ENCODE measurements around the gene ASB15.

The ASB15 gene

DNA sequence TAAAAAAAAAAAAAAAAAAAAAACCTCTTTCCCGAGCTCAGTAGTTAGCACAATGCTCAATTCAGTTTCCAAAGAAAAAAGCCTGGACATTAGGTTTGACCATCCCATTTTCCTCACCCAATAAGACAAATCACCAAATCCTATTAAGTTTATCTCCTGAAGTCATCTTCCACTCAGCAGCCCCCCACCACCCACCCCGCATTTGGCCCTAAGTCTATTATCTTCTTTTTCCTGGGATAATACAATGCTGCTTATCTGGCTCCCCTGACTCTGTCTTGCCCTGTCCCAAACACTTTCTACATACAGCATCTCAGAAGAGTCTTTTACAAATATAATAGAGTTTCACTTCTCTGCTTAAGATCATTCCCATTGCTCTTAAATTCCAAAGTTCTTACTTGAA lies 36.3 kb downstream of the ASB15 start:
- no peak for DNase-seq

DNA sequence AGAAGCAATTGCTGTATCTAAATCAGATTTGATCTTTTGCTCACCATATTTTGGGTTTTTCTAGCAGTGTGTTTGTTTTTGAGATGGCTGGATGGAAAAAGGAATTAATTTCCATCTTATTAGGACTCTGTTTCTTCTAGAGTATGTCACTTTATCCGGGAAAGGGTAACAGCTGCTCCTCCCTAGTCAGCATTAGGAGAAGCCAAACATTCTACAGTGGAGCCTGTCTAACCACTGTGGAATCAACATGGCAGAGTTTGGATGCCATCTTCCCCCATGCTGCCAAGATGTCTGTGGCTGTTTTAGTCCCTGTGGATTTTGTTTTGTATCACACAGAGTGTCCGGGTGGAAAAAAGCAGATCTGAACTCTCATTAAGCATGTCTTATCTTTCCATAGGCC lies 38.0 kb downstream of the ASB15 start:
- no peak for DNase-seq

DNA sequence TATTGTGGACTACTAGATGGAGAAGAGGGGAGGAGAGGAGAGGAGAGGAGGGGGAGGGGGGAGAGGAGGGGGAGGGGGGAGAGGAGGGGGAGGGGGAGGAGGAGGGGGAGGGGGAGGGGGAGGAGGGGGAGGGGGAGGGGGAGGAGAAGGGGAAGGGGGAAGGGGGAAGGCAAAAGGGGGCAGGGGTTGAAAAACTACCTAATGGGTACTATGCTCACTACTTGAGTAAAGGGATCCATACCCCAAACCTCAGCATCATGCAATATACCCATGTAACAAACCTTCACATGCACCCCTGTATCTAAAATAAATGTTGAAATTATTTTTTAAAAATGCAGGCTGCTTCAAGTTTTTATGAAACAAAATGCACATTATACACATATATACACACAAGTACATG lies 39.0 kb downstream of the ASB15 start:
- DNase-seq, result no peak

DNA sequence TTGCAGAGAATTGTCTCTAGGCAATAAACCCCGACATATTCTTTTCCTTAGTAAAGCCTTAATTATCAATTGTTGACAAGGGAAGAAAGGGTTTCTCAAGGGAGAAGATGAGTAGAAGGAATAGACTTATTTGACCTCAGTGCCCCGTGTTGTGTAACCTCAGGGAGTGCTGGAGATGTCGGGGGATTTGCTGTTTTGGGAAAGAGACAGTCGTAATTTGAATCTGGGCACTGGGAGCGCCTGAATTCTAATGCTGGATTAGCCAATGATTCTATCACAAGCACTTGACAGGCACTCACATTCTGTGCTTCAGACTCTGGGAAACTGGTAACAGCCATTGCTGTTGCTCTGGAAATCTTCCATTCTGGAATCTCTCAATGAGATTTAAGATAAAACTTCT lies 40.3 kb downstream of the ASB15 start:
- no peak for DNase-seq

DNA sequence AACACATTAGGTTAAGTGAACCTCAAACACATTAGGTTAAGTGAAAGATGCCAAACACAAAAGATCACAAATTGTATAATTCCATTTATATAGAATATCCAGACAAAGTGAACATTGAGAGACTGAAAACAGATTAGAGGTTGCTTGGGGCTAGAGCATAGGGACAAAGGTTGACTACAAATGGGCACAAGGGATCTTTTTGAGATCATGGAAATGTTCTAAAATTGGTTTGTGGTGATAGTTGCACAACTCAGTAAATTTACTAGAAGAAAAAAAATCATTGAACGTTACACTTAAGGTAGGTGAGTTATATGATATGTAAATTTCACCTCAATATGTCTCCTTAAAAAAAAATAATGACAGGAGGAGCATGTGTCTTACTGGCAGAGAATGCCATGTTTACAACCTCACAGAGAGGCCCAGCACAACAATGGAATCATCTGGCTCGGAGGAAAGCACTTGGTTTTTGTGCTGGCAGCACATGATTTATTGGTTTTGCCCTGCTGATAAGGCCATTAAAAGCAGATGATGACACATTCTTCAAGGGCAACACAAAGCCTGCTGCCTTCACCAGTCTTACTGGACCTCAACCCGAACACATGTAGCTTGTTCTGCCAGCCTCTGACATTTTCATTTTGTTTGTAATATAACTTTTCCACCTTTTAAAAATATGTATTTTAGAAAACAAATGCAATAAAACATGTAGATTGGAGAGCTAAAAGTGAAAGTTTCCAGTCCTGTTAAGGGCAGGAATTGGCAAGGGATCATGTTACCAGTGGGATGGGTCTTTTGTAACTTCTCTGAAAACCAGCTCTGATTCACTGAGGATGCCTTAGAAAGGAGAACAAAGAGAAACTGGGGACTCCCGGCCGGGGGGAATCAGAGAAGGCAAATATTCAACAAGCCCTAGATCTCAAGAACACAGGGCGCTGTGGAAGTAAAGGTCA lies 42.1 kb downstream of the ASB15 start:
- DNase-seq, result no peak

GRCh38 chr7:123645516-123645915 lies 43.9 kb downstream of the ASB15 start:
- no peak for DNase-seq

GRCh38 chr7:123647106-123647730 lies 45.6 kb downstream of the ASB15 start:
- no peak for DNase-seq

- no peak for DNase-seq
Observed at GRCh38 chr7:123649964-123650363, 48.3 kb downstream of the ASB15 start.

DNA sequence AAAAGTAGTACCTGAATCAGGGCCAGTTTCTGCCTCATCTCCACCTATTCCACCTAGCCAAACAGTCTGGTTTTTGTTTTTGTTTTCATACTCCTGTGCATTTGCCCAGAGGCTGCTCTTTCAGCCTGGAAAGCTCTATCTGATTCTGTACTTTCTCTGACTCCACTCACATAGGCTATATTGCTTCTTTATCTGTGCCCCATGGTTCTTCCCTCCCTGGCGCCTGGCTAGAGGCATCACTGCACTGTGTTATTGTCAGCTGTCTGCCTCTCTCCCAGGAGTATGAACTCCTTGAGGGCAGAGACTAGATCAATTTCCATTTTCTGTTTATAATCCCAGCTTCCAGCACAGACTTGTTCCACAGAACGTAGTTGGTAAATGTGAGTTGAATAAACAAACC lies 49.0 kb downstream of the ASB15 start:
- DNase-seq, result no peak

DNA sequence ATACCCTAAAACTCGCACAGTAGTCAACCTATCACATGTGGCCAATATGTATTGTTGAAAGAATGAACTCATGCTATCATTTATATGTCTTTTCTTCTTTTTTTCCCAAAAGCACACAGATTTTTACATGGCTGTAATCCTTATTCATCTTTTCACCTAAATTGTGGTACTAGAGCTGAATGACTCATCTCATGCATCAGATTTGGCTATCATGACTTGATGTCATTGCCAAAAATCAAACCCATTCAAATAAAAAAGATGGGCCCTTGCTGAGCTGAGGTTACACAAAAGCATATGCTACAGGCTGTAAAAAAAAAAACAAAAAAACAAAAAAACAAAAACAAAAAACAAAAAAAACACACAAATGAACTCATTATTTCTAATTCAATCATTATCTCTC lies 50.8 kb downstream of the ASB15 start:
- DNase-seq, result no peak

DNA sequence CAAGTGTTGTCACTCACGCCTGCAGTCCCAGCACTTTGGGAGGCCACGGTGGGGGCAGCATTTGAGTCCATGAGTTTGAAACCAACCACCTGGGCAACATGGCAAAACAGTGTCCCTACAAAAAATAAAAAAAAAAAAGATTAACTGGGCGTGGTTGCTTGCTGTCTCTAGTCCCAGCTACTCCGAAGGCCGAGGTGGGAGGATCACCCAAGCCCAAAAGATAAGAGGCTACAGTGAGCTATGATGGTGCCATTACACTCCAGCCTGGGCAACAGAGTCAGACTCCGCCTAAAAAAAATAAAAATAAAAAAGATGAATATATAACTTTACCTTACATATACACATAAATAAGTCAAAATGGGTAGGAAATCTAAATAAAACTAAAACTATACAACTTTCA lies 51.5 kb downstream of the ASB15 start:
- no peak for DNase-seq

- DNase-seq, result no peak
Observed at GRCh38 chr7:123655614-123656013, 54.0 kb downstream of the ASB15 start, which contains the start of gene LMOD2. TSS of gene LMOD2 (plus strand) at chr7:123655866. CDS start at chr7:123655964, 98 bp downstream.

GRCh38 chr7:123656544-123657303 lies 55.1 kb downstream of the ASB15 start:
- DNase-seq, result no peak

DNA sequence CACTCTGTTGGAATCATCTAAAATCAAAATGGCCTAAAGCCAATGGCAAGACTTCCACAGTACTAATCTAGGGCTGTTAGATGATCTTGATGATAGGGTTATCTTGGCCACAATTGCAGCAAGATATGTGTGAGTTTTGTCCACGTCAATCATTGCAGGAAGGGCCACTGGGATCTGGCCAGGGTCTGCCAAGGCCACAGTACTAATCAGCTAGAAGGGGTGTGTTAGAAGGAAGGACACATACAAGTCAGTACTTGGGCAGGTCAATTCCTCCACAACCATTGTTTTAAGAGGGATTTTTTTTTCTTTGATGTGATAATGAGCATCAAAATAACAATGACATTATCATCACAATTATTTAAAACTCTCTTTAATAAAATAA lies 55.7 kb downstream of the ASB15 start:
- no peak for DNase-seq

DNA sequence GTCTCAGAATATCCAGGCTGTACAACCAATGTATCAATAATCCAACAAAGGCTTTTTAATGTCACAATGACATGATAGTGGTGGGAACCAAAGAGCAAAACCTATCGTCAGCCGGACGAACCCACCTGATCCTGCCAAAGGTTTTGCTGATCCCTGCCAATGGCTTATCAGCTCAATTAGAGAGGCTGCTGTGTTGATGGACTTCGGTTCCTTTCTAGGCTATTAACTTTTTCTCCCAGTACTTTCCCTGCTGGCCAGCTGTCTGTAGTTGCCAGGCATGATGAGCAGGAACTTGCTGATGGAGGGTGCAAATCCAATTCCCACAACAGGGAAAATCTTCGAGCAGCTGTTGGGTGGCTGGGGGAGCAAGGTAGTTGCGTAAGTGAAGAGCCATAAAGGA lies 56.4 kb downstream of the ASB15 start:
- no peak for DNase-seq

- DNase-seq, result no peak
Observed at GRCh38 chr7:123660514-123661354, 59.1 kb downstream of the ASB15 start.

DNA sequence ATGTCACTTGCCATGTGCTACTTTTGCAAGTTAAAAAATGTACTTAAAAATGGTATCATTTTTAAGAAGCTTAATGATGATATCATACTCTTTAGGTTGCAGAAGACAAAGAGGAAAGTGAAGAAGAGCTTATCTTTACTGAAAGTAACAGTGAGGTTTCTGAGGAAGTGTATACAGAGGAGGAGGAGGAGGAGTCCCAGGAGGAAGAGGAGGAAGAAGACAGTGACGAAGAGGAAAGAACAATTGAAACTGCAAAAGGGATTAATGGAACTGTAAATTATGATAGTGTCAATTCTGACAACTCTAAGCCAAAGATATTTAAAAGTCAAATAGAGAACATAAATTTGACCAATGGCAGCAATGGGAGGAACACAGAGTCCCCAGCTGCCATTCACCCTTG lies 60.1 kb downstream of the ASB15 start:
- no peak for DNase-seq

- DNase-seq, result no peak
Observed at GRCh38 chr7:123662293-123662692, 60.7 kb downstream of the ASB15 start.

DNA sequence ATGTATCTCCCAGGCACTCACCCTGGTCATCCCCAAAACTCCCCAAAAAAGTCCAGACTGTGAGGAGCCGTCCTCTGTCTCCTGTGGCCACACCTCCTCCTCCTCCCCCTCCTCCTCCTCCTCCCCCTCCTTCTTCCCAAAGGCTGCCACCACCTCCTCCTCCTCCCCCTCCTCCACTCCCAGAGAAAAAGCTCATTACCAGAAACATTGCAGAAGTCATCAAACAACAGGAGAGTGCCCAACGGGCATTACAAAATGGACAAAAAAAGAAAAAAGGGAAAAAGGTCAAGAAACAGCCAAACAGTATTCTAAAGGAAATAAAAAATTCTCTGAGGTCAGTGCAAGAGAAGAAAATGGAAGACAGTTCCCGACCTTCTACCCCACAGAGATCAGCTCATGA lies 61.1 kb downstream of the ASB15 start:
- DNase-seq, result no peak

DNA sequence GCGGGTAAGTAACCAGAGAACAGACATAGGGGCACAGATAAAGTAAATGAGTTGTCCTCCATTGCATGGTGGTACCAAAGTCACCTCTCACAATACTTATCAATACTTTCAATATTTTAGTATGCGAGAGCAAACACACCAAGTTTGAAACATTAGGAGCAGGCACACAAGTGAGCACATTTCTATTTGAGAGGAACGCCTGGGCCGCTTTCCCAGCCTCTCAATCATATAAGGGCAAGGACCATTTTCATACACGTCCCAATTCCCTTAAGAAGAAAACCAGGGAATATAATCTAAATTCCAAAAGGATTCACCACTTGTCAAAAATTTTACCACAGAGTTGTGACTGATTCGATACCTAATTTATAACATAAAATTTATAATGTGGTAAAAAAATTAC lies 61.6 kb downstream of the ASB15 start:
- DNase-seq, result no peak

GRCh38 chr7:123665157-123665556 lies 63.5 kb downstream of the ASB15 start:
- no peak for DNase-seq

DNA sequence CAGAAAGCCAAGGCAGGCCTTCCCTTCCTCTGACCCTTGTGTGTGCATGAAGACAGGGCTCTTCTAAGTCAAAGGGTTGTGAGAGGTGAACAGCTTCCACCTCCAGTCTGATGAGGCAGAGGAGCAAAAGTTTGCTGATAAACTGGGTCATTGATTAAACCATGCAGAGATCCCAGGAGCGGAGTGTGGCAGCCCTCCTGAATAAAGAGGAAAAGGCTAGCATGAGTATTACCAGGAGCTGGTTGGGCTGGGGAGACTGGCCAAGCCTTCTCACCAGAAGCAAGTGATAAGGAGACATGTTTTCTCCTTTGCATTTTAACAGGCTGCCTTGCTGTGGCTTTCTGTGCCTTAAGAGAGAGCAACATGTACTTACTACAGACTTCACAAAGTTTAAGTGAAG lies 64.3 kb downstream of the ASB15 start:
- no peak for DNase-seq

- no peak for DNase-seq
Observed at GRCh38 chr7:123666492-123666891, 64.9 kb downstream of the ASB15 start.

All from activated CD4-positive, alpha-beta T cell treated with anti-CD3 and anti-CD28 coated beads, Interleukin-2, Interleukin-6, amounts not matched to agents 100 ng/mL and 50 ng/mL, durations not matched to agents 16 hours and 8 hours (primary cell).